Measurements from ENCODE around the gene SNCAIP.
"Not testable (repeated sequence)": the region's sequence is repeated elsewhere in the genome, so short reads cannot be mapped to it uniquely, and the experiment has no call there.

SNCAIP gene

GRCh38 chr5:122362361-122362760 is 50.3 kb downstream of the SNCAIP start:
- peak; percentile 27 for DNase-seq

GRCh38 chr5:122363623-122364022 is 51.6 kb downstream of the SNCAIP start:
- DNase-seq = no peak

DNA sequence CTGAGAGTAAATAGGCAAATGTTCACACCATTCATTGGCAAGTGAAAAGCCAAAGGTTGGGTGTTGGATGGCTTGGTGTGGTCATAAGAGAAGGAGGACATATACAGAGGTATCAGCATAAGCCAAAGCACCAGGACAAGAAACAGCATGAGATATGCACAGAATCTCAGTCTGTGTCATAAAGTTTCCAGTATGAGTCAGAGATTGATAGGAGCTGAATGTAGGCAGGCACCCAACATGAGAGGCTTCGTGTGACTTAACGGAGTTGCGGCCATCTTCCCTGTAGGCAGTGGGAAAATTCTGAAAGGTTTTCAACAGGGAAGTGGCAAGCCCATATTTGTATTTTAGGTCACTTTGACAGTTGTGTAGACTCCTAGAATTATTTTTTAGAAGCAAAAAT is 54.5 kb downstream of the SNCAIP start:
- DNase-seq = no peak

- no peak for DNase-seq
These were observed 55.4 kb downstream of the SNCAIP start for GRCh38 chr5:122367456-122367855.

DNA sequence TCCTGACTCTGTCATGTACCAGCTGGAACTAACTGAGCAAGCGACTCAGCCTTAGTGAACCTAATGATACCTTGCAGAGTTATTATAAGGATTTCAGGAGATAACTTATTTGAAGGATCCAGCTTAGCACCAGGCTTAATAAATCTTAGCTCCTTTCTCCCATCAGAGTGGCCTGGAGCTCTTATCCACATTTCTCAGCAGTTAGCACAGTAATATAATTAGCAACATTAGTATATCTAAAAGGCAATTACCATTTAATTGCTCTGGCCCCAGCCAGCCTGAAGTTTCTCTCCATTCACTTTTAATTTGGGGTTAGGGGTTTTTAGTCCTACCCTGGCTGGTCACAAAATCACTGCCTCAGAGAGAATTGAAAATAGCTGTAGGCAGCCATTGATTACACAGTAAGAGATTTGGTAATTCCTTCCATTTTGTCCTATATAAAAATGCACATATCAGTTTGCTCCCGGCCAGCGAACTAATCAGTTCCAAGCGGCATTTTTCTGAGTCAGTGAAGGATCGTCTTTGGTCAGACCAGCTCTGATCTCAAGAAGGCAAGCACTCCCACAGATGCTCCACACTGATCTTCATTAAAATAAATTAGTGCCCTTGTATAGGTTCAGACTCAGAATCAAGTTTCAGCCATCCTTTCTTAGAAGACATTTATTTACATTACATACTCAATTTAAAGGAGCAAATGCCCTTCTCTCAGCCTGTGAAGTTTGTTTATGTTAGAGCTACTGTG is 56.6 kb downstream of the SNCAIP start:
- DNase-seq = no peak

DNA sequence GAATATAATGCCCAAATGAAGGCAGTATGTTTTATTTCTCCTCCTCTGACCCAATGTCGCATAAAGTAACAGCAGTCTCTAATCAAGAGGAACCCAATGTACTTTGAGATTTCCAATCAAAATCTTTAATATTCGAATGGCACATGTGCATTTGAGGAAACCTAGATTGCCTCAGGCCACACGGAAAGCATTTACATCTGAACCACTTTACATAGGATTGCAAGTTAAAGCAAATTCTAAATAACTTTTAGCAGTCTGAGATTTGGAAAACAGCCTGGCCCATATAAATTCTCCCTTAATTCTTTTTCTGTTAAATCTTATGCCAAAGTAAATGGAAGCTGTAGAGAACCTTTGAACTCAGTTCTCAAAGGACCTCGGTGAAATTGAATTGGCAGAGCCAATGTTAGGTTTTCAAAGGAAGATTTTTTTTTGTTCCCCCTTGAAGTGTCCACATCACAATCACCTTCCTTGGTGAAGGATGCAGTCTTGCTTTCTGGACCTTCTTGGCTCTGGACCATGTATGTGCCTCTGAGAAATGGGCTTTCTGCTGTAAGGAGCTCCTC is 57.3 kb downstream of the SNCAIP start:
- DNase-seq = no peak

DNA sequence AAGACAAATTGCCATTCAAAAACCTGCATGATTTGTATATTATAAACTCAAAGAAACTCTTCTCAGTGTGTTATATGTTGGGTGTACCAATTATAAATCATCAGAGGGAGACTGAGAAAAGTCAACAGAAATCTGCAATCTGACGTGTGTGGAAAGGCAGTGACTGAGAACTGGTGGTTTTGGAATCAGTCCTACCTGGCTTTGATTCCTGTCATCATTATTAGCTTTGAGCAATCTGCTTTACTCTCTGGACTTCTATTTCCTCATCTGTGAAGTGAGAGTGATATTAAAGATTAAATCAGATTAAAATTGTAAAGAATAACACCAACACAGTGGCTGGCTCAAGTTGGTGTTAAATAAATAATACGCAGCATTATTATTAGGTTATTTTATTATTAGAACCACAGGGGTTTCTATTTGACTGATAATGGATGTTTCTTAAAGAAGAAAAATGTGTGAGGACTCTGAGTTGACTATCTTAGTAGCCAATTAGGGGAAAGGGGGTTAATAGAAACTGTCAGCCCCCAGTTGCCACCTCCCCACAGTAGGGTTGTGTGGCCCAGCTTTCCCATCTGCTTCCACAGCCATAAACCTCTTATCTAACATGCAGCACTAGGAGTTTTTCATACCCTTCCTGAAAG is 59.6 kb downstream of the SNCAIP start:
- no peak for DNase-seq

DNA sequence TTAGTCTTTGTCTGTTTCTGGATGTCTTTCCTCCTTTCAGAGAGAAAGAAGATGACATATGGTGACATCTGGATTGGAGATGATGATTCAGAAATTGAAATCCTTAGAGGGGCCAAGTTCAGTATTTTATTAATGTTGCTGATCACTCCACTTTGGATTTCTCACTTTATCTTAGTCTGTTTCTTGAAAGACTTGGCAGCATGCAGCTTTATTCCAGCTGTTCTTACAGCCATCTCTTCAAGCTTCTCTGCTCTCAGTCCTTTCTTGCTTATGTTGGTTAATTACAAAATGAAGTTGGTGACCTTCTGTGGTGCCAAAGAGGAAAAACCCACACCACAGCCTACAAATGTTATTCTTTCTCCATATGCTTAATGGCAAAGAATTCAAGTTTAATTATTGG is 62.1 kb downstream of the SNCAIP start:
- no peak for DNase-seq

DNA sequence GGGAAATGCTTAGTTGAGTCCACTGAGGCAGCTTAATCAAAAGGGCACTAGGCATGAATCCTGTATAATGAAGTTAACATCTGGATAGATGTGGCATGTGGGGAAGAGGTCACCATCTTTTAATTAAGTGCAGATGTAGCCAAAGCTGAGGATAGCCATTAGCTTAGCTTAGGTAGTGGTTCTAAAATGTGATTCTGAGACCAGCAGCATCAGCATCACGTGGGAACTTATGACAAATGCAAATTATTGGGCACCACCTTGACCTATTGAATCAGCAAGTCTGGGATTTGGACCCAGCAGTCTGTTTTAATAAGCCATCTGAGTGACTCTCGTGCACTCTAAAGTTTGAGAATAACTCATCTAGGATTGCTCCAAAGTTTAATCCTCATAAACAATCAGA is 63.8 kb downstream of the SNCAIP start:
- DNase-seq = no peak

DNA sequence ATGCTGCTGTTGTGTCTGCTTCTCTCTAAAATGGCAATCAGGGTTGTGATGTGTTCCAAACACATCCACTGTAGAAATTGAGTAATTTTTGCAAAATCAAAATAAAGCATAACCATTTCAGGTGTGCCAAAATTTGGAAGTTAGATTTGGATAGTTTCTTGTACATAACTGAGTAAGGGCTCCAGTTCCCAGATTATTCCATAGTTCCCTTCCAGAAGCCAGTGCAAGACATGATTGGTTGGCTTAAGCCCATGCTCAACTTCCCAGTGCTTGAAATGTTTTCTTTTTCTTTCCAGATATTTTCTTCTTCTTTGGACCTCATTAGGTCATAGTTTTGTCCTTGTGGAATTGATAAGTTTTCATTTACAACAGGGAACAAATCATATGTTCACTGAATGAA is 64.2 kb downstream of the SNCAIP start:
- no peak for DNase-seq

DNA sequence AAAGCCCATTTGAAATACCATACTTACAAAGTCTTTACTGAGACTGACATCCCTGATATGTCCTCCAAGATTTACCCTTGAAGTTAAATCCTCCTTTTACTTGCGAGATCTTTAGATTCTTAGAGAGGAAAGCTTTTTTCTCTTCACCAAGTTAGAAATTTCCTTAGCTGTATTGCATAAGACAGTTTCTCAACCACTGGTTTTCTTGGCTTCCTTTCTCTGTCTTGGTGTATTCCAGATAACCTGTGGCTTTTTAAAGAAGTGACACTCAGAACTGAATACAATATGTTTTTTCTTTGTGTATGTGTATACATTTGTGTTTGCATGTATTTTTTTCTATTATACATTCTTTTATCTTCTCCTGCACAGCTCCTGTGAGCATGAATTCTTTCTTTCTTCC is 65.0 kb downstream of the SNCAIP start:
- DNase-seq = no peak

DNA sequence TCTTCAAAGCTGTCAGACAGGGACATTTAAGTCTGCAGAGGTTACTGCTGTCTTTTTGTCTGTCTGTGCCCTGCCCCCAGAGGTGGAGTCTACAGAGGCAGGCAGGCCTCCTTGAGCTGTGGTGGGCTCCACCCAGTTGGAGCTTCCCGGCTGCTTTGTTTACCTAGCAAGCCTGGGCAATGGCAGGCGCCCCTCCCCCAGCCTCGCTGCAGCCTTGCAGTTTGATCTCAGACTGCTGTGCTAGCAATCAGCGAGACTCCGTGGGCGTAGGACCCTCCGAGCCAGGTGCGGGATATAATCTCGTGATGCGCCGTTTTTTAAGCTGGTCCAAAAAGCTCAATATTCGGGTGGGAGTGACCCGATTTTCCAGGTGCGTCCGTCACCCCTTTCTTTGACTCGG is 70.9 kb downstream of the SNCAIP start:
- not testable (repeated sequence) for DNase-seq

- DNase-seq = no peak
These were observed 72.8 kb downstream of the SNCAIP start for GRCh38 chr5:122384739-122385235.

DNA sequence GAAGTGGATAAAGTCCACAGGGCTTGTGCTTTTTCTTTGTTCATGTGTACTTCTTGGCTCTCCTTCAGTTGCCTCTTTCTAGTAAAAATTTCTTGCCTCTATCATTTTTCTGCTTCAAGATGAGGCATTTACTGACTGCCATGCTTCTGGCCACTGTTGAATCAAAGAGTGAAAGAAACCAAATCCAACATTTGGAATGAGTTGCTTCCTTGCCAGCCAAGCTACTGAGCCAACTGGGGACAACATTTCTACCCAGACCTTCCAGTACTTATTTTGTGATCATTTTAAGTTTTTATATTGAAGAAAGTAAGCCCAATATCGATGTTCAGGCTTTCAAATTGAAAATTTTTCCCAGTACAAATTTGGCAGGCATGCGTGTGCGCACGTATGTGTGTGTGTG is 73.2 kb downstream of the SNCAIP start:
- no peak for DNase-seq

GRCh38 chr5:122385808-122386207 is 73.8 kb downstream of the SNCAIP start:
- no peak for DNase-seq

GRCh38 chr5:122390154-122390553 is 78.1 kb downstream of the SNCAIP start:
- DNase-seq = no peak

GRCh38 chr5:122390694-122391093 is 78.7 kb downstream of the SNCAIP start:
- DNase-seq = no peak

GRCh38 chr5:122391621-122392020 is 79.6 kb downstream of the SNCAIP start:
- no peak for DNase-seq

- no peak for DNase-seq
These were observed 80.2 kb downstream of the SNCAIP start for GRCh38 chr5:122392224-122392623.

- DNase-seq = no peak
These were observed 80.8 kb downstream of the SNCAIP start for GRCh38 chr5:122392824-122393223.

DNA sequence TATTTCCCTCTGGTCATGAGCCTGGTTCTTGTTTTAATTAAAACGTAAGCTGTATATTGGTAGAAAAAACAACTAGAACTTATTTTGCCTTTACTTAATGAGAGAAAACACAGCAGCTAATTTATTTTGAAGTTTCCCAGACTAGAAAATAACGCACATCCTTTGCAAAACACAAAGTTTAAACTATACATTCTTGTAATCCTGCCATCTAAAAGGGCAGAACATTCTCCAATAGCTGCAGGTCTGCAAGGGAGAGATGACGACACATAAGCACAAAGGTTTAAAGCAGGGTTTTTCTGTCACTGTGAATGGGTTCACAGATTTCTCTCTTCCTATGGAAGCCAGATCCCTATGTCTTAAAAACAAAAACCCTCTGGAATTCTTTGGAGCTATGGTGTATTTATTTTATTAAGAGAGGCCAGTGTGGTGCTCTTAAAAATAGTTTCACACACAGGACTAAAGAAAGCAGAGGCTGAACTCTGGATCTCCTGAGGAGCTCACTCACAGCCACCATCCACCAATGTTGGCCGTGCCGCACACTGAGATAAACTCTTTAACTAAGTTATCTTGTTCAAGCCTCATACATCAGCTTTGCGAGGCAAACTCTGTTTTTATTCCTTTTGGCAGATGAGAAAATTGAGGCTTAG is 82.4 kb downstream of the SNCAIP start:
- DNase-seq = no peak

GRCh38 chr5:122398016-122398415 is 86.0 kb downstream of the SNCAIP start:
- no peak for DNase-seq

DNA sequence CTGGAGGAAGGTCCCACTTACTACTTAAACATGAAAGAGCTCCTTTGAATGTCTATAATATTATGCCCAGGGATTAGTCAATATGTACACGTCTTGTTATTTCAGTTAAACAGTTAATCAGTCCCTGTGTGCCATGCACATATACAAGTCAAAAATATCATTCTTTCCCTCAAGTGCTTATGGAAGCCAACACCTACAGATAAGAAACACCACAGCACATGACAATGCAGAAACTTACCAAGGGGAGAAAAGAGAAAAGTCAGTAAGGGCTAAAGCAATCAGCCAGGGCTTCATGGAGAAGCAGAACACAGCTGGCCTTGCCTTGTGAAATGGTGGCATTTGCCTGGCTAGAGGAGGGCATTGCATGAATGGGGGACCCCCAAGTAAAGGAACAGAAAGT is 88.3 kb downstream of the SNCAIP start:
- DNase-seq = no peak

DNA sequence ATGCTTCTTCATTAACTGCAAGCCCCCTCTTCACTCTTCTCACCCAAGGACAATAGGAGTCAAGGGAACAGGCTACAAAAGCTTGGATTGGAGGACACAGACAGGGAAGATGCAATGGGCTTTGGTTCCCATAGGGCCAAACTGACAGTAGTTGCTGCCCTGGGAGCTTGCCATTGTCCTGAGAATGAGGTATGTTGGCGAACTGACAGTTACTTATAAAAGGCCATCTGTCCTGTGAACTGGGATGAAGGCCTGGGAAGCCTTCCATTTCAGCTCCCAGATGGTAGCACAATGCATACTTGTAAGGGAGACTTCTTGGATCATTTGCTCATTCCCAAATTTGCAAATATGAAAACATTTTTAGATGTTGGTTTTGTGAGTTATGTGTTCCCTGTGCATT is 88.9 kb downstream of the SNCAIP start:
- DNase-seq = no peak
